Measurements from ENCODE around the gene TMEM52B. TPM values are rescaled to one million over a fixed set of nuclear protein-coding genes. Genes with fewer than 3 reads are reported as not detected.

TMEM52B gene
- total and polyA plus RNA-seq, 2 of the 13 experiments (the other 11 are each of a cell fraction or from before 2014, with no cell fraction given) = not detected

- H3K36me3 ChIP-seq (replicated peaks in 1 of 2; ENCODE audit: control insufficient read depth in 1 of 2, insufficient read depth in 2 of 2, low read length in 2 of 2) = no peaks in the 10 kb centered on the region
- H3K4me3 ChIP-seq (replicated peaks in 1 of 3; ENCODE audit: insufficient read depth in 1 of 3, low read depth in 2 of 3, low read length in 3 of 3) = no peak overlapping the region
- DNase-seq (ENCODE audit: low spot score) = no peak
- H3K9me3 ChIP-seq (ENCODE audit: low read length) = no peaks in the 10 kb centered on the region
- no peak overlapping the region for H3K9ac ChIP-seq (ENCODE audit: insufficient read depth, low read depth, low read length)
- BruUV-seq (replicated peaks) = no TSS peak
- H3K4me2 ChIP-seq (ENCODE audit: low read depth, low read length) = no peak overlapping the region
- POLR2A ChIA-PET = no interaction called here
- CTCF ChIA-PET (ENCODE audit: low intra/inter-chr PET ratio, low total read pairs) = no interaction called here
- FAIRE-seq = no peak
- WGBS (ENCODE audit: low lambda C conversion rate) = 34% methylated on average over 3 of the region's 3 CpGs
- in situ Hi-C loops (cut with HindIII; ENCODE audit: extremely low pct_ligation_motif_present, low pct_unique_long_range_greater_than_20kb) = no loop called here
- no peak overlapping the region for H3K27ac ChIP-seq (ENCODE audit: extremely low read length, insufficient read depth, low read length)
- no peak overlapping the region for H2AFZ ChIP-seq (ENCODE audit: low read length)
- TF ChIP-seq SRY (CRISPR knock-in tag; IDR thresholded peaks at IDR 0.05) (no peak), DNMT3B (CRISPR knock-in tag; conservative IDR thresholded peaks at IDR 0.05) (no peak), CC2D1A (CRISPR knock-in tag; IDR thresholded peaks at IDR 0.05) (no peak)
- ATAC-seq = no peak
- H3K27me3 ChIP-seq (ENCODE audit: control insufficient read depth in 1 of 2, insufficient read depth in 2 of 2, low read length in 2 of 2) = no peaks in the 10 kb centered on the region
- no peaks in the 10 kb centered on the region for H4K20me1 ChIP-seq (ENCODE audit: insufficient read depth, low read length)
- no peaks in the 10 kb centered on the region for H3K4me1 ChIP-seq (ENCODE audit: insufficient read depth, low read length)
- intact Hi-C loops (cut with micrococcal nuclease; ENCODE audit: unreplicated experiment) = loop anchor here (10.0 kb wide), 1 partner anchor 1326 kb away; no protein-coding TSS in a partner anchor
- H3K79me2 ChIP-seq (ENCODE audit: insufficient read depth, low read length) = no peaks in the 10 kb centered on the region
Measured at GRCh38 chr12:10159280-10159679, 19.6 kb upstream of the TMEM52B start.

DNA sequence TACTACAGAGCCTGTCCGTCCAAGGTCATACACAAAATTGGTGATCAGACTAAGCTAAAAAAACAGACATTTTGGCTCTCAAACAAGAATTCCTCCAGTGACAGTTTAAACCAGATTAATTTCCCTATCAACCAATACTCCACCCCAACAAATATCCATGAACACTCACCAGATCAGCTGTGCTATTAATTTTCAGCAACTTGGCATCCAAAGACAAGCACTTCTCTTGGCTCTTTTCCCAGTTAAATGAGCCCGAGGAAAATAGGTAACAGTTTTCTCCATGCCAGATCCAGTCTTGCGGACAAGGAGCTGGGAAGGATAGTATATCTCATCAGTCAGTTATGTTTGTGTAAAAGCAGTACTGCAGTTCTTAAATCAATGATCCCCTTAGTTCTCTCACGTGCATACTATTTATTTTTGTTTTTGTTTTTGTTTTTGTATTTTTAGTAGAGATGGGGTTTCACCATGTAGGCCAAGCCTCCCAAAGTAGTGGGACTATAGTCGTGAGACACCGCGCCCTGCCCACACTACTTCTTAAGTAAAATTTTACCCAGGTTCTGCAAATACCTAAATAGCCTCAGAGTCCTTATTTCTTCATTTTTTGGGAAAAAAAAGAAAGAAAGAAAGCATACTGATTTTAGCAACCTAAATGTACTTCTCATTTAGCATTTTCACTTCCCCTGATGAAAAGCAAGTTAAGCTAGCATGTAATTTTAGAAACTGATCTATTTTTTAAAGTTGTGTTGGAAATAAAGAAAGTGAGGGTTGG, 18.0 kb upstream of the TMEM52B start:
- Histone ChIP-seq H3K4me2 (ENCODE audit: low read depth, low read length) (no peak overlapping the region), H3K9me3 (ENCODE audit: low read length) (no peaks in the 10 kb centered on the region), H3K4me1 (ENCODE audit: insufficient read depth, low read length) (no peaks in the 10 kb centered on the region), H2AFZ (ENCODE audit: low read length) (no peak overlapping the region), H3K9ac (ENCODE audit: insufficient read depth, low read depth, low read length) (no peak overlapping the region), H3K27ac (ENCODE audit: extremely low read length, insufficient read depth, low read length) (no peak overlapping the region), H3K79me2 (ENCODE audit: insufficient read depth, low read length) (no peaks in the 10 kb centered on the region), H3K27me3 (ENCODE audit: control insufficient read depth in 1 of 2, insufficient read depth in 2 of 2, low read length in 2 of 2) (no peaks in the 10 kb centered on the region), H3K36me3 (replicated peaks in 1 of 2; ENCODE audit: control insufficient read depth in 1 of 2, insufficient read depth in 2 of 2, low read length in 2 of 2) (no peaks in the 10 kb centered on the region), H4K20me1 (ENCODE audit: insufficient read depth, low read length) (no peaks in the 10 kb centered on the region), H3K4me3 (replicated peaks in 1 of 3; ENCODE audit: insufficient read depth in 1 of 3, low read depth in 2 of 3, low read length in 3 of 3) (no peak overlapping the region)
- no TSS peak for BruUV-seq (replicated peaks)
- CTCF ChIA-PET (ENCODE audit: low intra/inter-chr PET ratio, low total read pairs) = no interaction called here
- DNase-seq (ENCODE audit: low spot score) (no peak), FAIRE-seq (no peak), ATAC-seq (no peak)
- TF ChIP-seq ZFP90 (CRISPR knock-in tag; IDR thresholded peaks at IDR 0.05; ENCODE audit: borderline replicate concordance) (no peak), PRMT3 (CRISPR knock-in tag; IDR thresholded peaks at IDR 0.05; ENCODE audit: borderline replicate concordance, low read depth) (no peak), SRF (IDR thresholded peaks at IDR 0.05; ENCODE audit: low read depth, low read length) (no peak), SKIL (CRISPR knock-in tag; IDR thresholded peaks at IDR 0.05; ENCODE audit: borderline replicate concordance) (no peak)
- TF ChIP-seq, protein P1, sequence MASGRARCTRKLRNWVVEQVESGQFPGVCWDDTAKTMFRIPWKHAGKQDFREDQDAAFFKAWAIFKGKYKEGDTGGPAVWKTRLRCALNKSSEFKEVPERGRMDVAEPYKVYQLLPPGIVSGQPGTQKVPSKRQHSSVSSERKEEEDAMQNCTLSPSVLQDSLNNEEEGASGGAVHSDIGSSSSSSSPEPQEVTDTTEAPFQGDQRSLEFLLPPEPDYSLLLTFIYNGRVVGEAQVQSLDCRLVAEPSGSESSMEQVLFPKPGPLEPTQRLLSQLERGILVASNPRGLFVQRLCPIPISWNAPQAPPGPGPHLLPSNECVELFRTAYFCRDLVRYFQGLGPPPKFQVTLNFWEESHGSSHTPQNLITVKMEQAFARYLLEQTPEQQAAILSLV (CRISPR knock-in tag; IDR thresholded peaks at IDR 0.05; ENCODE audit: borderline replicate concordance) = no peak
- TF ChIP-seq, protein P2, sequence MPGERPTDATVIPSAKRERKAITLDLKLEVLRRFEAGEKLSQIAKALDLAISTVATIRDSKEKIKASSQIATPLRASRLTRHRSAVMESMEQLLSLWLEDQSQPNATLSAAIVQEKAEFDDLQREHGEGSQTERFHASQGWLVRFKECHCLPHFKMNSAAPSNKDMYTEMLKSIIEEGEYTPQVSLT (CRISPR knock-in tag; IDR thresholded peaks at IDR 0.05; ENCODE audit: borderline replicate concordance, low read depth) = no peak
- in situ Hi-C loops (cut with HindIII; ENCODE audit: extremely low pct_ligation_motif_present, low pct_unique_long_range_greater_than_20kb) = no loop called here
- WGBS (ENCODE audit: low lambda C conversion rate) = 69% methylated on average over 7 of the region's 7 CpGs
- POLR2A ChIA-PET = no interaction called here
- intact Hi-C loops (cut with micrococcal nuclease; ENCODE audit: unreplicated experiment) = no loop called here

All from HepG2 (cell line).